Chondrocyte (in vitro differentiated cells): ENCODE measurements around the gene TNKS1BP1. TPM values are rescaled to one million over a fixed set of nuclear protein-coding genes. Genes with fewer than 3 reads are reported as not detected.

ENCODE experiments used
- DNase-seq: peaks from one replicate; pipeline ENCODE4 v3.0.0; 2021; ENCODE audit warnings: mixed read lengths, low spot score
- H3K27ac Mint-ChIP-seq: one replicate; pipeline ENCODE4 v1.8.0; 2021; ENCODE audit warnings: mild to moderate bottlenecking, moderate library complexity, mixed read lengths; ENCODE audit not compliant: unreplicated experiment
- H3K27me3 Mint-ChIP-seq: 2 replicates; pipeline ENCODE4 v1.8.0; 2021; ENCODE audit warnings: low read depth, mixed read lengths
- H3K36me3 Mint-ChIP-seq: 2 replicates; pipeline ENCODE4 v1.8.0; 2021; ENCODE audit warnings: low read depth, mixed read lengths
- H3K4me1 Mint-ChIP-seq: 2 replicates; pipeline ENCODE4 v1.8.0; 2021; ENCODE audit warnings: low read depth, mild to moderate bottlenecking, mixed read lengths
- H3K4me3 Mint-ChIP-seq: one replicate; pipeline ENCODE4 v1.8.0; 2021; ENCODE audit warnings: mild to moderate bottlenecking, moderate library complexity, mixed read lengths; ENCODE audit not compliant: unreplicated experiment
- H3K9me3 Mint-ChIP-seq: 2 replicates; pipeline ENCODE4 v1.8.0; 2021; ENCODE audit warnings: low read depth, mixed read lengths
- CTCF ChIP-seq: fragments of 200-600 bp; sonication (generic); IDR thresholded peaks from 2 replicates; pipeline ENCODE4 v1.5.0; 2021; ENCODE audit warnings: antibody characterized with exemption, mild to moderate bottlenecking, moderate library complexity
- total RNA-seq: library from RNA; stranded (reverse); gene quantifications from 3 replicates; pipeline ENCODE4 v1.2.1, GENCODE V29; 2021

Gene TNKS1BP1
- total RNA-seq, 1 donor from 2014 or later, result 181 TPM

- H3K27ac Mint-ChIP-seq, result peak overlapping the region; percentile 95
- H3K36me3 Mint-ChIP-seq, result peaks cover 26% of the 10 kb centered on the region
- H3K4me1 Mint-ChIP-seq, result peaks cover 73% of the 10 kb centered on the region
- no peak for DNase-seq
- H3K4me3 Mint-ChIP-seq, result peak overlapping the region; percentile 66
- H3K9me3 Mint-ChIP-seq, result no peaks in the 10 kb centered on the region
- TF ChIP-seq CTCF, result no peak
- H3K27me3 Mint-ChIP-seq, result no peaks in the 10 kb centered on the region
These were observed 14.1 kb downstream of the TNKS1BP1 start for GRCh38 chr11:57310630-57311086.

GRCh38 chr11:57310091-57310490, 14.7 kb downstream of the TNKS1BP1 start:
- Mint-ChIP-seq H3K4me3 (peak overlapping the region; percentile 19), H3K9me3 (no peaks in the 10 kb centered on the region), H3K27ac (peak overlapping the region; percentile 12), H3K36me3 (peaks cover 26% of the 10 kb centered on the region), H3K4me1 (peaks cover 79% of the 10 kb centered on the region), H3K27me3 (no peaks in the 10 kb centered on the region)
- TF ChIP-seq CTCF, result no peak
- DNase-seq, result no peak

GRCh38 chr11:57309106-57310059, 15.4 kb downstream of the TNKS1BP1 start:
- no peak for TF ChIP-seq CTCF
- DNase-seq, result no peak
- no peaks in the 10 kb centered on the region for H3K9me3 Mint-ChIP-seq
- peaks cover 85% of the 10 kb centered on the region for H3K4me1 Mint-ChIP-seq
- no peaks in the 10 kb centered on the region for H3K27me3 Mint-ChIP-seq
- H3K36me3 Mint-ChIP-seq, result peaks cover 26% of the 10 kb centered on the region
- peak overlapping the region; percentile 32 for H3K27ac Mint-ChIP-seq
- H3K4me3 Mint-ChIP-seq, result no peak overlapping the region

- H3K36me3 Mint-ChIP-seq, result peaks cover 24% of the 10 kb centered on the region
- H3K4me1 Mint-ChIP-seq, result peaks cover 93% of the 10 kb centered on the region
- H3K4me3 Mint-ChIP-seq, result peak overlapping the region; percentile 23
- no peak for TF ChIP-seq CTCF
- peak overlapping the region; percentile 28 for H3K27ac Mint-ChIP-seq
- H3K9me3 Mint-ChIP-seq, result no peaks in the 10 kb centered on the region
- no peak for DNase-seq
- H3K27me3 Mint-ChIP-seq, result no peaks in the 10 kb centered on the region
These were observed 16.2 kb downstream of the TNKS1BP1 start for GRCh38 chr11:57308426-57309060.

GRCh38 chr11:57307666-57308270, 17.0 kb downstream of the TNKS1BP1 start:
- Mint-ChIP-seq H3K4me3 (no peak overlapping the region), H3K27me3 (no peaks in the 10 kb centered on the region), H3K36me3 (peaks cover 30% of the 10 kb centered on the region), H3K27ac (no peak overlapping the region), H3K4me1 (peaks cover 94% of the 10 kb centered on the region), H3K9me3 (no peaks in the 10 kb centered on the region)
- no peak for TF ChIP-seq CTCF
- no peak for DNase-seq
